Smooth muscle cell (in vitro differentiated cells): ENCODE results near the gene USP47. TPM values are rescaled to one million over a fixed set of nuclear protein-coding genes. Genes with fewer than 3 reads are reported as not detected.
A peak's percentile ranks its signal among the peaks of the same experiment; 100 is the strongest.

Experiments used
- DNase-seq: peaks from one replicate; lab custom pipeline; 2025; ENCODE audit not compliant: unreplicated experiment; lab: John Stamatoyannopoulos, UW
- H2AFZ ChIP-seq: fragments of 200-600 bp; sonication (generic); 2 replicates; pipeline ENCODE4 v1.6.0; 2016; ENCODE audit warnings: antibody characterized with exemption, low read depth, mild to moderate bottlenecking
- H3F3A ChIP-seq: fragments of 200-600 bp; sonication (generic); 2 replicates; pipeline ENCODE4 v1.6.0; 2017; ENCODE audit warnings: antibody characterized with exemption, low read depth
- H3K27ac ChIP-seq: fragments of 200-600 bp; sonication (generic); 2 replicates; pipeline ENCODE4 v1.5.1; 2016; ENCODE audit warnings: low read depth, mild to moderate bottlenecking
- H3K27me3 ChIP-seq: fragments of 200-600 bp; sonication (generic); 2 replicates; pipeline ENCODE4 v1.6.1; 2016; ENCODE audit warnings: low read depth, mild to moderate bottlenecking
- H3K36me3 ChIP-seq: fragments of 200-600 bp; sonication (generic); 2 replicates; pipeline ENCODE4 v1.5.1; 2016; ENCODE audit warnings: low read depth
- H3K4me1 ChIP-seq: fragments of 200-600 bp; sonication (generic); 2 replicates; pipeline ENCODE4 v1.5.1; 2016; ENCODE audit warnings: low read depth
- H3K4me2 ChIP-seq: fragments of 200-600 bp; sonication (generic); 2 replicates; pipeline ENCODE4 v1.6.0; 2016; ENCODE audit warnings: mild to moderate bottlenecking
- H3K4me3 ChIP-seq: fragments of 200-600 bp; sonication (generic); 2 replicates; pipeline ENCODE4 v1.5.1; 2016; ENCODE audit warnings: mild to moderate bottlenecking
- H3K79me2 ChIP-seq: fragments of 200-600 bp; sonication (generic); 2 replicates; pipeline ENCODE4 v1.6.0; 2016; ENCODE audit warnings: low read depth, mild to moderate bottlenecking
- H3K9ac ChIP-seq: fragments of 200-600 bp; sonication (generic); 2 replicates; pipeline ENCODE4 v1.6.0; 2016; ENCODE audit warnings: low read depth
- H3K9me3 ChIP-seq: fragments of 200-600 bp; sonication (generic); replicated peaks from 2 replicates; pipeline ENCODE4 v1.5.1; 2016; ENCODE audit warnings: low read depth
- H4K20me1 ChIP-seq: fragments of 200-600 bp; sonication (generic); 2 replicates; pipeline ENCODE4 v1.6.0; 2016; ENCODE audit warnings: low read depth
- WGBS: methylation state at CpG from one replicate; pipeline ENCODE4 v1.1.7; 2016; ENCODE audit warnings: low lambda C conversion rate; 5-methylcytosine and 5-hydroxymethylcytosine counted together
- polyA plus RNA-seq: library from polyadenylated mRNA; unstranded; fragments of >200 nt; fragmentation: Nextera tagmentation; extraction: Ambion mirVana; gene quantifications from 2 replicates; pipeline ENCODE4 v1.2.1, GENCODE V29; 2016
- total RNA-seq: library from RNA; depleted of rRNA; stranded (reverse); fragments of >200 nt; gene quantifications from 2 replicates; pipeline ENCODE4 v1.2.3, GENCODE V29; 2014
- TF ChIP-seq, protein P1 (sequence below): fragments of 200-600 bp; sonication (generic); IDR thresholded peaks from 2 replicates; pipeline ENCODE4 v1.5.1; 2017; ENCODE audit warnings: borderline replicate concordance, mild to moderate bottlenecking, antibody characterized with exemption; ENCODE audit not compliant: insufficient read depth, poor library complexity, severe bottlenecking

USP47 gene
- total and polyA plus RNA-seq, 2 experiments from 2014 or later, result 38.0 to 75.3 TPM

DNA sequence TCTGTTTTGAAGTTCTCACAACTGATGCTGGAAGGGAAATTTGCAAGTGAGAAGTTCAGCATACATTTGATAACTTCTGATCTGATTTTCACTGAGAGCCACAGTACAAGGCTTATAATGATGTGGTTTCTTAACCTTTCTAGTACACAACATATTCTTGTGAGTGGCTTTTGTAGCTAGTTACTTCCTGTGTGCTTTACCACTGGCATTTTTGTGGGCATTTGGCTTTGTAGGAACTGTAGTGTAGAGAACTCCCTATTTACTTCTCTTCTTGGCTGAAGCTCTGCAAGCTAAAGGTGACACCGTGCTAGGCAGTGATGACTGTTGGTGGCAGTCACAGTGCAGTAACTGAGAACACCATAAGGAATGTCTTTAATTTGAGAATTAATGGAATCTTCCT, 14.9 kb downstream of the USP47 start:
- Histone ChIP-seq H3K9ac (no peak overlapping the region), H3K27me3 (no peaks in the 10 kb centered on the region), H4K20me1 (peaks cover 99% of the 10 kb centered on the region), H3K79me2 (peaks cover 100% of the 10 kb centered on the region), H3K36me3 (no peaks in the 10 kb centered on the region), H3K4me3 (no peak overlapping the region), H2AFZ (no peak overlapping the region), H3K4me1 (peaks cover 20% of the 10 kb centered on the region), H3K27ac (peak overlapping the region; percentile 30), H3F3A (no peaks in the 10 kb centered on the region), H3K4me2 (peak overlapping the region; percentile 59), H3K9me3 (no peaks in the 10 kb centered on the region)
- no peak for DNase-seq
- WGBS, result 68% methylated on average over 1 of the region's 1 CpG
- TF ChIP-seq, protein P1, sequence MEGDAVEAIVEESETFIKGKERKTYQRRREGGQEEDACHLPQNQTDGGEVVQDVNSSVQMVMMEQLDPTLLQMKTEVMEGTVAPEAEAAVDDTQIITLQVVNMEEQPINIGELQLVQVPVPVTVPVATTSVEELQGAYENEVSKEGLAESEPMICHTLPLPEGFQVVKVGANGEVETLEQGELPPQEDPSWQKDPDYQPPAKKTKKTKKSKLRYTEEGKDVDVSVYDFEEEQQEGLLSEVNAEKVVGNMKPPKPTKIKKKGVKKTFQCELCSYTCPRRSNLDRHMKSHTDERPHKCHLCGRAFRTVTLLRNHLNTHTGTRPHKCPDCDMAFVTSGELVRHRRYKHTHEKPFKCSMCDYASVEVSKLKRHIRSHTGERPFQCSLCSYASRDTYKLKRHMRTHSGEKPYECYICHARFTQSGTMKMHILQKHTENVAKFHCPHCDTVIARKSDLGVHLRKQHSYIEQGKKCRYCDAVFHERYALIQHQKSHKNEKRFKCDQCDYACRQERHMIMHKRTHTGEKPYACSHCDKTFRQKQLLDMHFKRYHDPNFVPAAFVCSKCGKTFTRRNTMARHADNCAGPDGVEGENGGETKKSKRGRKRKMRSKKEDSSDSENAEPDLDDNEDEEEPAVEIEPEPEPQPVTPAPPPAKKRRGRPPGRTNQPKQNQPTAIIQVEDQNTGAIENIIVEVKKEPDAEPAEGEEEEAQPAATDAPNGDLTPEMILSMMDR, result no peak

DNA sequence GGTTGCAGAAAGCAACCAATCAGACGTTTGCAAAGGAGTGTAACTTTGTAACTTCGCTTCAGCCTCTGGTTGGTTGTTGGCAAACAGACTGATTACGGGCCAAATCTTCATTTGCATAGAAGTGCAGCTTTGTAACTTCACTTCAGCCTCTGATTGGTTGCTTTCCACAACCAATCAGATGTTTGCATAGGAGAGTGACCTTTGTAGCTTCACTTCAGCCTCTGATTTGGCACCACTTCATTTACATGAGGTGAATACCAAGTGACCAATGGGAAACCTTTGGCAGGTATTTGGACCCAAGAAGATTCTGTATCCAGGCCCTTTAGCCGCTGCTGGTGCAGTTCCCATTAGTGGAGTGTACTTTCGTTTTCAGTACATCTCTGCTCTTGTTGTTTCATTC, 16.0 kb downstream of the USP47 start:
- H3K4me2 ChIP-seq, result no peak overlapping the region

DNA sequence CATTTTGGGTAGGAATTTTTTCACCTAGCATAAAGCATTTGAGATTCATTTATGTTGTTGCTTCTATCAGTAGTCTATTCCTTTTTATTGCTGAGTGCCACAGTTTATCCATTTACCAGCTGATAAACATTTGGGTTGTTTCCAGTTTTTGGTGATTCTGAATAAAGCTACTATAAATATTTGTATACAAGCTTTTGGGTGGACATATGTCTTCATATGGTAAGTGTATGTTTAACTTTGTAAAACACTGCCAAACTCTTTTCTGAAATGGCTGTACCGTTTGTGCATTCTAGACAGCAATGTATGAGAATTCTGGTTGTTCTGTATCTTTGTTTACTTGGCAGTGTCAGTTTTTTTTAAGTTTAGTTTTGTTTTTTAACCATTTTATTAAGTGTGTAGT, 16.9 kb downstream of the USP47 start:
- Histone ChIP-seq H3K9ac (no peak overlapping the region), H3K9me3 (no peaks in the 10 kb centered on the region), H4K20me1 (peaks cover 99% of the 10 kb centered on the region), H3K4me1 (peaks cover 8% of the 10 kb centered on the region), H3K4me3 (no peak overlapping the region), H3K4me2 (no peak overlapping the region), H3K27ac (no peak overlapping the region), H2AFZ (no peak overlapping the region), H3F3A (no peaks in the 10 kb centered on the region), H3K79me2 (peaks cover 100% of the 10 kb centered on the region), H3K27me3 (no peaks in the 10 kb centered on the region), H3K36me3 (no peaks in the 10 kb centered on the region)
- no peak for DNase-seq
- TF ChIP-seq, protein P1, result no peak
- 76% methylated on average over 1 of the region's 1 CpG for WGBS

More for the DNA sequence above, 16.0 kb downstream of the USP47 start:
- H3K36me3 ChIP-seq, result no peaks in the 10 kb centered on the region
- TF ChIP-seq, protein P1, result no peak
- no peak overlapping the region for H3K4me3 ChIP-seq
- H3K79me2 ChIP-seq, result peaks cover 100% of the 10 kb centered on the region
- no peaks in the 10 kb centered on the region for H3K9me3 ChIP-seq
- no peaks in the 10 kb centered on the region for H3F3A ChIP-seq
- H4K20me1 ChIP-seq, result peaks cover 99% of the 10 kb centered on the region
- H3K4me1 ChIP-seq, result peaks cover 14% of the 10 kb centered on the region
- no peak overlapping the region for H2AFZ ChIP-seq
- no peak overlapping the region for H3K9ac ChIP-seq
- no peaks in the 10 kb centered on the region for H3K27me3 ChIP-seq
- H3K27ac ChIP-seq, result no peak overlapping the region
- WGBS, result 91% methylated on average over 5 of the region's 5 CpGs
- DNase-seq, result no peak
